Activated effector memory CD4-positive, alpha-beta T cell treated with anti-CD3 and anti-CD28 coated beads, Interleukin-2, amount 50 U/mL, for 16 hours (primary cell): Measurements from ENCODE around the gene ASPRV1.

Source experiments
- DNase-seq: peaks from one replicate; pipeline ENCODE4 v3.0.0-alpha.2; 2020

Gene ASPRV1

GRCh38 chr2:69988086-69988635 lies 26.7 kb upstream of the ASPRV1 start:
- no peak for DNase-seq

- no peak for DNase-seq
These were observed 25.3 kb upstream of the ASPRV1 start for GRCh38 chr2:69986691-69987090.

GRCh38 chr2:69985688-69986087 lies 24.3 kb upstream of the ASPRV1 start:
- DNase-seq: no peak

- DNase-seq: no peak
These were observed 23.8 kb upstream of the ASPRV1 start for GRCh38 chr2:69985216-69985615.

- DNase-seq: no peak
These were observed 22.0 kb upstream of the ASPRV1 start for GRCh38 chr2:69983392-69983966.

DNA sequence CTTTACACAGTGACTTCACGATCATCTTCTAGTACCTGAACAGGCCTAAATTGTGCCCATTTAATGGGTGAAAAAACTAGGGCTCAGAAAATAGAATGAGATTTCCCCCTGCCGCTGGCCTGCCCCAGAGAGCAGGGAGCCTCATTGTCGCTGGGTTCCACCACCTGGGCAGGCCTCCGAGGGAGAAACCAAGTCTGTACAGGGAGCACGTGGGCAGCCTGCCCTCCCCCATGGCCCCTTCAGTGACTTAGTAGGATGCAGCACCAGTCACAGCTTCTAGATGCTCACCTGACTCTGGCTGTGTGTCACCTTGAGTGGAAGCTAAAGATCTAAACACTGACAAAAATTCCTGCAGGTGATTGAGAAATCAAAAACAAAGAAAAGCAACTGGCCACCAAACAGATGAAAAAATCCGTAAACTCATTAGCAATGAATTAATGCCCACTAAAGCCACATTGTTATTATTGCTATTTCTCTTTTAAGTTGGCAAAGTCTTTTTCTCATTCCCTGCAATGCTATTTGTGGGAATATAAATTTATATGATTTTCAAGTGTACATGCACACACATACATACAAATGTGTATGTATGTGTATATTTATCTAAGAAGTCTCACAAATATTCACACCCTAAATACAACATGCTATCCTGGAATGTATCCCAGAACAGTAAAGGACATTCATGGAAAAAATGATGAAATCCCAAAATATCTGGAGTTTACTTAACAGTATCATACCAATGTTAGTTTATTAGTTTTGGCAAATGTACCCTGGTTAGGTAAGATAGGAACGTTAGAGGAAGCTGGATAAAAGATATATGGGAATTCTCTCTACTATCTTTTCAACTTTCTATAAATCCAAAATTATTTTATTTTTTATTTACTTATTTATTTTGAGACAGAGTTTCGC lies 18.7 kb upstream of the ASPRV1 start:
- no peak for DNase-seq

DNA sequence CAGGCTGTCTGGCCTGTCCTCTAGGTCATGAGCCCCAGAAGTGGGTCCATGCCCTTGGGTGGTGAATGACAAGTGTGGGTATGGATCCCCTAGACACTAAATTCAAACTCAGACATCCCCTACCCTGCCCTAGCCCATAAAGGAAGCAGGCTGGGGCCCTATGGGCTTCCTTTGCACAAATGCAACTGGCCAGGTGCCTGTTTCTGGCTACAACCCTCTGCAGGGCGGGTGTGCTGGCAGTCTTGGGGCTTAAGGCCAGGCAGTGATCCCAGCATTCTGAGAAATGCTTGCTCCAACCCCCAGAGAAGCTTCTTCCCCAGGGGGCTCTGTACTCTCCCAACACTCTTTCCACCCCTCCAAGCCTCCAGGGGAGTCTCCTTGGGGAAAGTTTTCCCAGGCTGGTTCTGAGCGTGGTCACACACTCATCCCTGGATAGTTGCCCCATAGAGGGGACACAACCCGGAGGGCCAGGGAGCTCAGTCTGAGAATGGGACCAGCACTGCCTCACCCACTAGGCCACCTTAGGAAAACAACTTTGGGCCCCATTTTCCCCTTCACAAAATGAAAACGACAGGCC lies 16.6 kb upstream of the ASPRV1 start:
- no peak for DNase-seq

- no peak for DNase-seq
These were observed 15.8 kb upstream of the ASPRV1 start for GRCh38 chr2:69977186-69977585.

DNA sequence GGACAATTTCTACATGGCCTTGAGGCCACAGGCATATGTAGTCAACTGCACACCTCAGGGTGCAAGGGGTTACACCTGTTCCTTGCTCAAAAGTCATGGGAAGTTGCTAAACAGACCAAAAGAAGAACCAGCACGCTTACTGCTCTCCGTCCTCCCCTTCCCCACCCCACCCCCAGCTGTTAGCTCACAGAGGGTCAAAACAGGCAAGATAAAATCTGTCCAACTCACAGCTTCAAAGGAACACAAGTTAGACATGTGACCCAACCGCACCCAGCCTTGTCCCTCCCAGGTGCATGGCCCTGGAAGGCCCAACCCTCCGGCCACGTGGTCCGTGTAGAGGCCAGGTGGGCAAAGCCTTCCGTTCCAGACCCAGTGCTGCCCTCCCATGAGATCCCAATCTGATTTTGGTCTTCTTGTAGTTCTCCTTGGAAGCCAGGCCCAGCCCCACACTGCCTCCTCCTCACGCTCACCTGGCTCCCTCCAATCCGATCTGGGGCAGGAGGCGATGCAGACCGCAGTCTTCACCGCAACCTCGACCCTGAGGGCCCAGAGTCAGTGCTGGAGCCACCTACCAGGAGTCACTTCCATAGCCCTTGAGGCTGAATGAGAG lies 14.5 kb upstream of the ASPRV1 start:
- no peak for DNase-seq

GRCh38 chr2:69975136-69975852 lies 13.9 kb upstream of the ASPRV1 start:
- no peak for DNase-seq

DNA sequence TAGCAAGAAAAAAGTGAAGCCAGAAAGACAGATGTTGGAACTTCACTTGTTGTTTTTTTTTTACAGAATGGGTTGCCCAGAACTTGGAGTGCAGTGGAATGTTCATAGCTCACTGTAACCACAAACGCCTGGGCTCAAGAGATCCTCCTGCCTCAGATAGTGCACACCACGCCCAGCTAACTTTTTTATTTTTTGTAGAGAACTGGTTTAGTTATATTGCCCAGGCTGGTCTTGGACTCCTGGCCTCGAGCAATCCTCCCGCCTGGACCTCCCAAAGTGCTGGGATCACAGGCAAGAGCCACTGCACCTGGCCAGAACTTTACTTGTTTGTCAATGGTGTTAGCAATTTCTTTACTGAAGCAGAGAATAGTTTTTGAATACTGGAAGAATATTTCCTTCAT lies 11.9 kb upstream of the ASPRV1 start:
- no peak for DNase-seq

GRCh38 chr2:69972822-69973221 lies 11.4 kb upstream of the ASPRV1 start:
- DNase-seq: no peak

GRCh38 chr2:69969991-69970390 lies 8.6 kb upstream of the ASPRV1 start:
- no peak for DNase-seq

DNA sequence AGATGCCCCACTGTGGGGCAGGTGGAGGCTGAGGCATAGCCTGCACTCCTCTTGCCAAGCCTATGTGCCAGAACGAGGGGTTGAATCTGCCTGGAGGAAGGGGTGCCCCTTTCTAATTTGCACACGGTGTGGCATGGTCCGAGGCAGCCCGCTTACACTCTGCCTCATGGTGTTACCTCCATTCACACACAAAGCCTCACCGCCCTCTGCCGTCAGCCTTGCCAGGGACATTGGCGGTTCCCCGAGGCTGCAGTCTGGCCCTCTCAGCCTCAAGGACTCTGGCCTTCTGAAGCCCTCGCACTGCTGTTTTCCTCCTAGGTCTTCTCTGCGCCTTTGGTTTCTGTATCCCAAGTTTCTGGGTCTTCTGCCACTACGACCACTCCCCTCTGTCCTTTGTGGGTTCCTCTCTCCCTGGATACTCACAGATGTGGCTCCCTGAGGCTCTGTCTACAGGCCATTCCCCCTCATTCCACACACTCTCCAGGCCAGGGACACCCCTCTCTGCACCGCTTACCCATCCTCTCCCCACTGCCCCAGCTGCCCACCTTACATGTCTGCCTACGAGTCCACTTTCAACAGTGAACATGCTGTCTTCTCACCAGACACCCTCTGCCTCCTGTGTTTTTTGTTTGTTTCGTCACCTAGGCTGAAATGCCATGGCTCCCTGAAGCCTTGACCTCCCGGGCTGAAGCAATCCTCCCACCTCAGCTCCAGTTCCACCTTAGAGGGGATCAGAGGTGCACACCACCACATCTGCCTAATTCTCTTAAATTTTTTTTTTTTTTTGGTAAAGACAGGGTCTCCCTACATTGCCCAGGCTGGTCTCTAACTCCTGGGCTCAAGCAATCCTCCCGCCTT lies 7.9 kb upstream of the ASPRV1 start:
- DNase-seq: no peak

DNA sequence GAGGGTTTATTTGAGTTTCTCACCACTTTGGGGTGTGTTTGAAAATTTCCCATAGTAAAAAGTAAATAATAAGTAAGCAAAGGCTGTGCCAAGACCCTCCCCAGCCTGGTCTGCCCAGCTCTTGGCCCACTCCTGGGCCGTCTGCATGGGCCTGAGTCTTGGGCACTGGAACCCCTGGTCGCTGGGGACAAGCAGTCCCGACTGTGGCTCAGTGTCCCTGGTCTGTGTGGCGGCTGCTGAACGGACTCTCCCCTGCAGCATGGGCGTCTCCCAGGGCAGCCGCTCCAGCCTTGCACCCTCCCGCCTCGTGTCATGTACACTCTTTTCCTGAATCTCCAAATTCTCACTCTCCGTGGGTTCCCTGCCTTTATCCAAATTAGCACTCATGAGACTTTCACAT lies 7.2 kb upstream of the ASPRV1 start:
- no peak for DNase-seq

- no peak for DNase-seq
These were observed 5.1 kb upstream of the ASPRV1 start for GRCh38 chr2:69966496-69966895.

DNA sequence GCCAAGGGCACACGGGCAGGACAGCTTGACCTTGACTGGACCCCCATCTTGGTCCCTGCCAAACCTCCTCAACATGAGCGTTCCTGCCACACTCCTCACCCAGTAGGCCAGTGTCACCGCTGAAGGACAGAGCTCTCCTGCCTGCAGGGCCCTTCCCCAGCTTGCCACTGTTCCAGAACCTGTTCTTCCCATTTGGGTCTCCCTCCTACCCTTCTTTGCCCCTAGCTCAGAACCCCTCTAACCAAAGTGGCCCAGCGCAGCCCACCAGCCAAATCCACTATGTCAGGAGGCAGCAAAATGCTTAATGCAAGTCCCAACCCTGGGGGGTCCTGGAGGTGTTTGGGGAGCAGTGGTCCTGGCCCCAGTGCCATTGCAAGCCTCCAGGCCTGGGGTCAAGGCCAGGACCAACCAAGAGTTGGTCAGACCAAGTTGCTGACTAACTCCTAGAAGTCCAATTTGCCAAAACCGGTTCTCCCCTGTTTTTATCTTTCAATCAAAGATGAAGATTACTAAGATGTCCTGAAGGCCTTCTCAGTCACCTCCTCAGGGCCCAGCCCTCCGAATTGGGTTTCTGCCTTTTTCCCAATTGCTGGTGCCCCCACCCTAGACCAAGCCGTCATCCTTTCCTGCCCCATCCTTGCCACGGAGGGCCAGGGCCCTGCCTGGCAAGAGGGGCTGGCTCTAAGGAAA lies 4.5 kb upstream of the ASPRV1 start:
- DNase-seq: peak; percentile 33

- peak; percentile 59 for DNase-seq
These were observed 3.0 kb upstream of the ASPRV1 start for GRCh38 chr2:69964353-69964841.

DNA sequence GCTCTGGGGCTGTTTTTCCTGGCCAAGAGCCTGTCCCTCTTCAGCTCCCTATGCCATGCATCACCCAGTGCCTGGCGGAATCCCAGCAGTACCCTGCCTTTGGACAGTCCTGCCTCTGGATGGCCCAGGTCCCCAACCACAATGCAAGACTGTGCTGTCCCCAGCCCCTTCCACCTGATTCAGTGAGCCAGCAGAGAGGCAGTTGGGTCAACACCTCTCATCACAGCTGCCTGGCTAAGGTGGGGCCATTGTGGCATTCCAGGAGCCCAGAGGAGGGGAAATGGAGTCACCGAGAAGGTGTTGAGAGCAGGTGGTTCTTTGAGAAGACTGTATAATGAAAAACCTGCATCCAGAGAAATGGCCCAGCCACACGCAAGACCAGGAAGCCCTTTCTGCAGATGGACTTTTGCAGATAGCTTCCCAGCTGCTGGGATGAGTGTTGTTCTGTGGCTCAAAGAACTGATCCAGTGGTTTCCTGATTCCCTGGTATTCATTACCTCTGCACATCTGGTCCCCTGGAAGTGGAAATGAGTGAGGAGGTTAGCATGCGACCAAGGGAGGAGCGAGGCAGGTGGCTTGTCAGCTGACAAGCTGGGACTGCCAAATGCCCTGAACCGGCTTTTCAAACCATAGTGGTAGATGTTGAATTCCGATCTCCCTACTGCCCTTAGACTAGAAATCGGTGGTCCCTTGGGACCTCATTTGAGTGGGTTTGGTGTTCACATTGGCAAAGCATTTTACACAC lies 1.7 kb upstream of the ASPRV1 start:
- peak; percentile 57 for DNase-seq

- DNase-seq: no peak
These were observed 610 bp downstream of the ASPRV1 start for GRCh38 chr2:69960821-69961220.
